ENCODE results near the gene LHB. TPM values are rescaled to one million over a fixed set of nuclear protein-coding genes. Genes with fewer than 3 reads are reported as not detected.
A peak's percentile ranks its signal among the peaks of the same experiment; 100 is the strongest.

LHB gene
- total and polyA plus RNA-seq, 2 donors = 1.2 TPM; not detected in 1

GRCh38 chr19:49004964-49005614 lies 11.8 kb downstream of the LHB start:
- Histone ChIP-seq H3K4me3 (ENCODE audit: low read length in 2 of 2) (no peak overlapping the region), H3K4me1 (ENCODE audit: control insufficient read depth in 2 of 2, insufficient read depth in 2 of 2, low read length in 2 of 2) (no peaks in the 10 kb centered on the region), H3K27me3 (ENCODE audit: control insufficient read depth in 2 of 2, insufficient read depth in 1 of 2, low read length in 1 of 2) (no peaks in the 10 kb centered on the region), H3K36me3 (ENCODE audit: control insufficient read depth in 2 of 2, insufficient read depth in 2 of 2, low read length in 1 of 2) (peaks cover 53 to 57% of the 10 kb centered on the region in 2 donors), H3K27ac (ENCODE audit: low read depth in 1 of 2, low read length in 1 of 2) (no peak overlapping the region), H3K9me3 (ENCODE audit: control insufficient read depth in 2 of 2, insufficient read depth in 1 of 2, low read length in 1 of 2) (no peaks in the 10 kb centered on the region)
- 99% methylated on average over 7 of the region's 7 CpGs for whole genome bisulfite sequencing
- DNase-seq (ENCODE audit: low read depth in 6 of 9, low spot score in 9 of 9) = no peak

GRCh38 chr19:49004133-49004532 lies 12.8 kb downstream of the LHB start:
- Histone ChIP-seq H3K27ac (ENCODE audit: low read depth in 1 of 2, low read length in 1 of 2) (no peak overlapping the region), H3K36me3 (ENCODE audit: control insufficient read depth in 2 of 2, insufficient read depth in 2 of 2, low read length in 1 of 2) (peaks cover 48 to 49% of the 10 kb centered on the region in 2 donors), H3K4me1 (ENCODE audit: control insufficient read depth in 2 of 2, insufficient read depth in 2 of 2, low read length in 2 of 2) (no peaks in the 10 kb centered on the region), H3K27me3 (ENCODE audit: control insufficient read depth in 2 of 2, insufficient read depth in 1 of 2, low read length in 1 of 2) (no peaks in the 10 kb centered on the region), H3K9me3 (ENCODE audit: control insufficient read depth in 2 of 2, insufficient read depth in 1 of 2, low read length in 1 of 2) (no peaks in the 10 kb centered on the region), H3K4me3 (ENCODE audit: low read length in 2 of 2) (no peak overlapping the region)
- no peak for DNase-seq (ENCODE audit: low read depth in 6 of 9, low spot score in 9 of 9)
- 98% methylated on average over 15 of the region's 15 CpGs for WGBS

GRCh38 chr19:48999481-49000325 lies 17.2 kb downstream of the LHB start:
- no peaks in the 10 kb centered on the region for H3K27me3 ChIP-seq (ENCODE audit: control insufficient read depth in 2 of 2, insufficient read depth in 1 of 2, low read length in 1 of 2)
- no peak overlapping the region for H3K4me3 ChIP-seq (ENCODE audit: low read length in 2 of 2)
- no peak overlapping the region for H3K27ac ChIP-seq (ENCODE audit: low read depth in 1 of 2, low read length in 1 of 2)
- 82% methylated on average over 16 of the region's 16 CpGs for WGBS
- peak in 3 of 9 donors; percentile 13 to 53 (median 42) for DNase-seq (ENCODE audit: low read depth in 6 of 9, low spot score in 9 of 9)
- no peaks in the 10 kb centered on the region for H3K9me3 ChIP-seq (ENCODE audit: control insufficient read depth in 2 of 2, insufficient read depth in 1 of 2, low read length in 1 of 2)
- peaks cover 21 to 22% of the 10 kb centered on the region in 2 donors for H3K36me3 ChIP-seq (ENCODE audit: control insufficient read depth in 2 of 2, insufficient read depth in 2 of 2, low read length in 1 of 2)
- peaks cover 3 to 4% of the 10 kb centered on the region in 2 donors for H3K4me1 ChIP-seq (ENCODE audit: control insufficient read depth in 2 of 2, insufficient read depth in 2 of 2, low read length in 2 of 2)

GRCh38 chr19:48997972-48998371 lies 18.9 kb downstream of the LHB start:
- peak in 2 of 9 donors; percentile 27 to 42 for DNase-seq (ENCODE audit: low read depth in 6 of 9, low spot score in 9 of 9)
- H3K9me3 ChIP-seq (ENCODE audit: control insufficient read depth in 2 of 2, insufficient read depth in 1 of 2, low read length in 1 of 2) = no peaks in the 10 kb centered on the region
- H3K27ac ChIP-seq (ENCODE audit: low read depth in 1 of 2, low read length in 1 of 2) = no peak overlapping the region
- H3K4me1 ChIP-seq (ENCODE audit: control insufficient read depth in 2 of 2, insufficient read depth in 2 of 2, low read length in 2 of 2) = peaks cover 10 to 11% of the 10 kb centered on the region in 2 donors
- no peak overlapping the region for H3K4me3 ChIP-seq (ENCODE audit: low read length in 2 of 2)
- peaks cover 4 to 5% of the 10 kb centered on the region in 2 donors for H3K36me3 ChIP-seq (ENCODE audit: control insufficient read depth in 2 of 2, insufficient read depth in 2 of 2, low read length in 1 of 2)
- no peaks in the 10 kb centered on the region for H3K27me3 ChIP-seq (ENCODE audit: control insufficient read depth in 2 of 2, insufficient read depth in 1 of 2, low read length in 1 of 2)
- WGBS = 92% methylated on average over 5 of the region's 5 CpGs

- WGBS = 2% methylated on average over 13 of the region's 13 CpGs
- H3K4me3 ChIP-seq (ENCODE audit: low read length in 2 of 2) = peak overlapping the region; percentile 61 to 89
- DNase-seq (ENCODE audit: low read depth in 6 of 9, low spot score in 9 of 9) = no peak
- H3K27me3 ChIP-seq (ENCODE audit: control insufficient read depth in 2 of 2, insufficient read depth in 1 of 2, low read length in 1 of 2) = no peaks in the 10 kb centered on the region
- H3K4me1 ChIP-seq (ENCODE audit: control insufficient read depth in 2 of 2, insufficient read depth in 2 of 2, low read length in 2 of 2) = peaks cover 20 to 28% of the 10 kb centered on the region in 2 donors
- H3K9me3 ChIP-seq (ENCODE audit: control insufficient read depth in 2 of 2, insufficient read depth in 1 of 2, low read length in 1 of 2) = no peaks in the 10 kb centered on the region
- peak overlapping the region; percentile 93 to 98 for H3K27ac ChIP-seq (ENCODE audit: low read depth in 1 of 2, low read length in 1 of 2)
- peaks cover 4 to 10% of the 10 kb centered on the region in 2 donors for H3K36me3 ChIP-seq (ENCODE audit: control insufficient read depth in 2 of 2, insufficient read depth in 2 of 2, low read length in 1 of 2)
Measured at GRCh38 chr19:48994035-48994386, 22.9 kb downstream of the LHB start.

GRCh38 chr19:48993175-48994034 lies 23.5 kb downstream of the LHB start, which contains the start of the genes GYS1 and RUVBL2:
Gene GYS1 (minus strand): TSS chr19:48993309. CDS start chr19:48993112, 197 bp downstream.
Gene RUVBL2 (plus strand): TSS chr19:48993887. CDS start chr19:48993912, 25 bp downstream.
- DNase-seq (ENCODE audit: low read depth in 6 of 9, low spot score in 9 of 9) = peak; percentile 98 to 100 (median 100)
- peaks cover 8 to 14% of the 10 kb centered on the region in 2 donors for H3K36me3 ChIP-seq (ENCODE audit: control insufficient read depth in 2 of 2, insufficient read depth in 2 of 2, low read length in 1 of 2)
- peak within 1 kb of the TSS; percentile 93 to 98 for H3K27ac ChIP-seq (ENCODE audit: low read depth in 1 of 2, low read length in 1 of 2)
- H3K9me3 ChIP-seq (ENCODE audit: control insufficient read depth in 2 of 2, insufficient read depth in 1 of 2, low read length in 1 of 2) = no peaks in the 10 kb centered on the region
- under 1% methylated on average over 56 of the region's 56 CpGs for WGBS
- no peaks in the 10 kb centered on the region for H3K27me3 ChIP-seq (ENCODE audit: control insufficient read depth in 2 of 2, insufficient read depth in 1 of 2, low read length in 1 of 2)
- peaks cover 20 to 28% of the 10 kb centered on the region in 2 donors for H3K4me1 ChIP-seq (ENCODE audit: control insufficient read depth in 2 of 2, insufficient read depth in 2 of 2, low read length in 2 of 2)
- peak within 1 kb of the TSS; percentile 61 to 89 for H3K4me3 ChIP-seq (ENCODE audit: low read length in 2 of 2)

GRCh38 chr19:48992581-48993174 lies 24.2 kb downstream of the LHB start:
- H3K27ac ChIP-seq (ENCODE audit: low read depth in 1 of 2, low read length in 1 of 2) = peak overlapping the region; percentile 62 to 83
- 1% methylated on average over 20 of the region's 20 CpGs for WGBS
- peaks cover 8 to 20% of the 10 kb centered on the region in 2 donors for H3K36me3 ChIP-seq (ENCODE audit: control insufficient read depth in 2 of 2, insufficient read depth in 2 of 2, low read length in 1 of 2)
- peak in 3 of 9 donors; percentile 9 to 32 (median 18) for DNase-seq (ENCODE audit: low read depth in 6 of 9, low spot score in 9 of 9)
- no peaks in the 10 kb centered on the region for H3K9me3 ChIP-seq (ENCODE audit: control insufficient read depth in 2 of 2, insufficient read depth in 1 of 2, low read length in 1 of 2)
- H3K27me3 ChIP-seq (ENCODE audit: control insufficient read depth in 2 of 2, insufficient read depth in 1 of 2, low read length in 1 of 2) = no peaks in the 10 kb centered on the region
- H3K4me3 ChIP-seq (ENCODE audit: low read length in 2 of 2) = peak overlapping the region; percentile 61 to 89
- H3K4me1 ChIP-seq (ENCODE audit: control insufficient read depth in 2 of 2, insufficient read depth in 2 of 2, low read length in 2 of 2) = peaks cover 20 to 28% of the 10 kb centered on the region in 2 donors

- Histone ChIP-seq H3K27me3 (ENCODE audit: control insufficient read depth in 2 of 2, insufficient read depth in 1 of 2, low read length in 1 of 2) (no peaks in the 10 kb centered on the region), H3K27ac (ENCODE audit: low read depth in 1 of 2, low read length in 1 of 2) (peak overlapping the region; percentile 62 to 83), H3K36me3 (ENCODE audit: control insufficient read depth in 2 of 2, insufficient read depth in 2 of 2, low read length in 1 of 2) (peaks cover 11 to 22% of the 10 kb centered on the region in 2 donors), H3K4me3 (ENCODE audit: low read length in 2 of 2) (peak overlapping the region; percentile 61 to 89), H3K4me1 (ENCODE audit: control insufficient read depth in 2 of 2, insufficient read depth in 2 of 2, low read length in 2 of 2) (peaks cover 20 to 28% of the 10 kb centered on the region in 2 donors), H3K9me3 (ENCODE audit: control insufficient read depth in 2 of 2, insufficient read depth in 1 of 2, low read length in 1 of 2) (no peaks in the 10 kb centered on the region)
- 66% methylated on average over 8 of the region's 8 CpGs for WGBS
- peak in 1 of 9 donors; percentile 30 for DNase-seq (ENCODE audit: low read depth in 6 of 9, low spot score in 9 of 9)
Measured at GRCh38 chr19:48991873-48992580, 24.9 kb downstream of the LHB start.

Measured in thymus (tissue), 11 donors.